Kidney epithelial cell (primary cell): ENCODE measurements around the gene AGMO. TPM values are rescaled to one million over a fixed set of nuclear protein-coding genes. Genes with fewer than 3 reads are reported as not detected.
"Not testable (repeated sequence)": the region's sequence is repeated elsewhere in the genome, so short reads cannot be mapped to it uniquely, and the experiment has no call there.

ENCODE experiments used
- DNase-seq: peaks from one replicate; pipeline ENCODE4 v3.0.0-alpha.2; 2010; ENCODE audit warnings: low read depth
- H3K27me3 ChIP-seq: 2 replicates; pipeline ENCODE4 v1.6.0; 2011; ENCODE audit warnings: low read length; ENCODE audit not compliant: control insufficient read depth, insufficient read depth
- H3K36me3 ChIP-seq: 2 replicates; pipeline ENCODE4 v1.5.1; 2011; ENCODE audit warnings: low read length; ENCODE audit not compliant: control insufficient read depth, insufficient read depth
- H3K4me3 ChIP-seq: 2 replicates; pipeline ENCODE4 v1.5.1; 2011; ENCODE audit warnings: low read depth, mild to moderate bottlenecking, control low read depth, low read length
- CTCF ChIP-seq: IDR thresholded peaks from 2 replicates; pipeline ENCODE4 v1.5.1; 2011; ENCODE audit warnings: mild to moderate bottlenecking, moderate library complexity, low read length, control low read depth, inconsistent platforms; ENCODE audit not compliant: insufficient read depth, poor library complexity, severe bottlenecking
- total RNA-seq: library from RNA; depleted of rRNA; stranded (reverse); fragments of >200 nt; gene quantifications from 2 replicates; pipeline ENCODE4 v1.2.3, GENCODE V29; 2015

Gene AGMO
- total RNA-seq, 1 donor from 2014 or later = 0.04 TPM

GRCh38 chr7:15543256-15543655, 18.6 kb downstream of the AGMO start:
- no peaks in the 10 kb centered on the region for H3K36me3 ChIP-seq
- H3K27me3 ChIP-seq = no peaks in the 10 kb centered on the region
- DNase-seq = no peak
- no peak for TF ChIP-seq CTCF
- no peak overlapping the region for H3K4me3 ChIP-seq

GRCh38 chr7:15527648-15528047, 34.2 kb downstream of the AGMO start:
- H3K4me3 ChIP-seq = no peak overlapping the region
- no peak for TF ChIP-seq CTCF
- no peaks in the 10 kb centered on the region for H3K27me3 ChIP-seq
- no peaks in the 10 kb centered on the region for H3K36me3 ChIP-seq
- no peak for DNase-seq

GRCh38 chr7:15525652-15526263, 36.1 kb downstream of the AGMO start:
- Histone ChIP-seq H3K4me3 (no peak overlapping the region), H3K27me3 (no peaks in the 10 kb centered on the region), H3K36me3 (no peaks in the 10 kb centered on the region)
- DNase-seq = no peak
- TF ChIP-seq CTCF = no peak

- no peaks in the 10 kb centered on the region for H3K27me3 ChIP-seq
- no peak overlapping the region for H3K4me3 ChIP-seq
- H3K36me3 ChIP-seq = no peaks in the 10 kb centered on the region
- TF ChIP-seq CTCF = no peak
- DNase-seq = no peak
These were observed 37.7 kb downstream of the AGMO start for GRCh38 chr7:15524077-15524476.

GRCh38 chr7:15517865-15518264, 44.0 kb downstream of the AGMO start:
- DNase-seq = not testable (repeated sequence)

GRCh38 chr7:15515252-15515651, 46.6 kb downstream of the AGMO start:
- DNase-seq = no peak
- no peaks in the 10 kb centered on the region for H3K36me3 ChIP-seq
- TF ChIP-seq CTCF = no peak
- H3K4me3 ChIP-seq = no peak overlapping the region
- H3K27me3 ChIP-seq = no peaks in the 10 kb centered on the region

More at GRCh38 chr7:15517865-15518264, 44.0 kb downstream of the AGMO start:
- H3K27me3 ChIP-seq, H3K36me3 ChIP-seq, H3K4me3 ChIP-seq: not testable (repeated sequence)
